Measurements from ENCODE around the gene ATP5F1E.

Gene ATP5F1E

DNA sequence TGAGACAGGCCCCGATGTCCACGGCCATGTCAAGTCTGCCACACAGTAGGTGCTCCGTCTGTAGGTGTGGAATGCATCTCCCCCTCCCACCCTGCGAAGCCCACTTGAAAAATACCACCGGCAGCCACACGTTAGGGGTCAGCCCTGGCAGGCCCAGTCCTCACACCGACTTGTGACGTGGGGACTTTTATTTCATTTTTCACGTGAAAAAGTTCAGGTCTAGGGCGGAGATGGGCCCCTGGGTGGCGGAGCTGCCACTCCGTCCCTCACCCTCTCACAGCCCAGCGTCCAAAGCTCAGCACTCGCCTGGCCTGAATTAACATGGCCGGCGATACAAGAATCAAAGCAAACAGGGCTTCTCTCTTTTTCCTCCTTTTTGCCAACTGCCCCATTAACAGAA, 16.7 kb downstream of the ATP5F1E start:
- Histone ChIP-seq H4K91ac (ENCODE audit: low read length) (no peak overlapping the region), H3K14ac (ENCODE audit: low read length in 2 of 2) (no peak overlapping the region)
- WGBS = 94% methylated on average over 16 of the region's 16 CpGs

DNA sequence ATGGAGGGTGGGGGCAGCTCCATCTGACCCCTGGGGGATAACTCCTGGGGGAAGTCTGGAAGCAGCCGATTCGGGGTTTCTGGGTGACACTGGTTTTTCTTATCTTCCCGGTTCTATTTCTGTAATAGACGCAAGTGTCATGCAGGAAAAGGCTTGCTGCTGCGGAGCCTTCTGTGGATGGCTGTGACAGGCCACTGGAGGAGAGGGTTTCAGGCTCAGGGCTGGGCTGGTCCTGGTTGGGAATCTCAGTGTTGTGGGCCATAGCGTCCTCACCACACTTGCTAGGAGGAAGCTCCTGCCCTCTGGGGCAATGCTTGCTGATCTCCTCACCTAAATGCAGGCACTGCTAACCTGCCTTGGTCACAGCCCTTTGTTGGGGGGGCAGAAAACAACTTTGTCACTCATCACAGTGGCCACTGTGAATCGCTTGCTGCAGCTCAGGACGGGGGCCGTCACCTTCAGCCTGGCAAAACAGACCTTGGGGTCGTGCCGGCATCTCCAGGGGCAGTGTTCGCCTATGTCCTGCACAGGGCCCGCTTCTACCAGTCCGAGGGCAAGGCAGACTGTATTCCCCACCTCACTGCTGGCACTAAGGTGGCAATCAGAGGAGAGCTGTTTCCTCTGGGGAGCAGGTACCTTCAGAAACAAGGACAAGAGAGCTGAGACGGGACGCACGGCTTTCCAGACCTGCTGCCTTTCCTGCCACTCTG, 17.3 kb downstream of the ATP5F1E start:
- Histone ChIP-seq H3K4me3 (ENCODE audit: insufficient read depth in 1 of 2, low read depth in 1 of 2, low read length in 2 of 2) (no peak overlapping the region), H3K4ac (ENCODE audit: low read depth in 1 of 2, low read length in 2 of 2) (no peak overlapping the region), H3K27ac (ENCODE audit: low read length, poor library complexity, severe bottlenecking) (no peak overlapping the region), H2BK5ac (ENCODE audit: low read depth, low read length, poor library complexity, severe bottlenecking) (no peak overlapping the region), H3K27me3 (ENCODE audit: control insufficient read depth in 1 of 2, insufficient read depth in 1 of 2, low read length in 2 of 2) (no peaks in the 10 kb centered on the region), H3K79me1 (replicated peaks; ENCODE audit: low read length, poor library complexity, severe bottlenecking) (peaks cover 9% of the 10 kb centered on the region), H3K9me3 (ENCODE audit: control insufficient read depth, low read length) (no peaks in the 10 kb centered on the region), H2BK15ac (ENCODE audit: low read depth, poor library complexity, severe bottlenecking) (no peak overlapping the region), H3K4me1 (ENCODE audit: control insufficient read depth, insufficient read depth, low read depth, low read length) (peaks cover 16% of the 10 kb centered on the region), H3K4me2 (ENCODE audit: low read length, poor library complexity, severe bottlenecking) (no peak overlapping the region), H2AK5ac (ENCODE audit: low read length, severe bottlenecking) (no peak overlapping the region), H3K14ac (ENCODE audit: low read length in 2 of 2) (no peak overlapping the region), H3K18ac (ENCODE audit: low read depth in 1 of 2, low read length in 2 of 2) (no peak overlapping the region), H3K36me3 (ENCODE audit: control insufficient read depth in 1 of 2, insufficient read depth in 2 of 2, low read depth in 1 of 2, low read length in 2 of 2) (peaks cover 0 to 18% of the 10 kb centered on the region in 2 experiments), H2AFZ (ENCODE audit: low read depth, low read length) (no peak overlapping the region), H4K91ac (ENCODE audit: low read length) (peak overlapping the region; percentile 43), H4K8ac (ENCODE audit: low read length) (no peak overlapping the region), H3K9ac (ENCODE audit: low read length) (no peak overlapping the region), H3K23ac (ENCODE audit: low read length in 2 of 2) (no peak overlapping the region), H2BK12ac (ENCODE audit: low read length in 2 of 2) (no peak overlapping the region), H2BK120ac (ENCODE audit: low read depth, low read length) (no peak overlapping the region)
- WGBS = 97% methylated on average over 17 of the region's 17 CpGs
- DNase-seq = no peak

More for the DNA sequence above, 16.7 kb downstream of the ATP5F1E start:
- H3K4me1 ChIP-seq (ENCODE audit: control insufficient read depth, insufficient read depth, low read depth, low read length) = peaks cover 14% of the 10 kb centered on the region
- H2BK15ac ChIP-seq (ENCODE audit: low read depth, poor library complexity, severe bottlenecking) = no peak overlapping the region
- H2BK12ac ChIP-seq (ENCODE audit: low read length in 2 of 2) = no peak overlapping the region
- H4K8ac ChIP-seq (ENCODE audit: low read length) = no peak overlapping the region
- peaks cover 9% of the 10 kb centered on the region for H3K79me1 ChIP-seq (replicated peaks; ENCODE audit: low read length, poor library complexity, severe bottlenecking)
- no peak overlapping the region for H3K9ac ChIP-seq (ENCODE audit: low read length)
- no peak overlapping the region for H2BK120ac ChIP-seq (ENCODE audit: low read depth, low read length)
- no peaks in the 10 kb centered on the region for H3K27me3 ChIP-seq (ENCODE audit: control insufficient read depth in 1 of 2, insufficient read depth in 1 of 2, low read length in 2 of 2)
- H3K9me3 ChIP-seq (ENCODE audit: control insufficient read depth, low read length) = no peaks in the 10 kb centered on the region
- H3K27ac ChIP-seq (ENCODE audit: low read length, poor library complexity, severe bottlenecking) = no peak overlapping the region
- no peak overlapping the region for H2BK5ac ChIP-seq (ENCODE audit: low read depth, low read length, poor library complexity, severe bottlenecking)
- H3K36me3 ChIP-seq (ENCODE audit: control insufficient read depth in 1 of 2, insufficient read depth in 2 of 2, low read depth in 1 of 2, low read length in 2 of 2) = peaks cover 0 to 18% of the 10 kb centered on the region in 2 experiments
- H3K23ac ChIP-seq (ENCODE audit: low read length in 2 of 2) = no peak overlapping the region
- H2AK5ac ChIP-seq (ENCODE audit: low read length, severe bottlenecking) = no peak overlapping the region
- no peak overlapping the region for H3K4ac ChIP-seq (ENCODE audit: low read depth in 1 of 2, low read length in 2 of 2)
- H2AFZ ChIP-seq (ENCODE audit: low read depth, low read length) = no peak overlapping the region
- H3K4me3 ChIP-seq (ENCODE audit: insufficient read depth in 1 of 2, low read depth in 1 of 2, low read length in 2 of 2) = no peak overlapping the region
- no peak overlapping the region for H3K18ac ChIP-seq (ENCODE audit: low read depth in 1 of 2, low read length in 2 of 2)
- H3K4me2 ChIP-seq (ENCODE audit: low read length, poor library complexity, severe bottlenecking) = no peak overlapping the region
- no peak for DNase-seq

DNA sequence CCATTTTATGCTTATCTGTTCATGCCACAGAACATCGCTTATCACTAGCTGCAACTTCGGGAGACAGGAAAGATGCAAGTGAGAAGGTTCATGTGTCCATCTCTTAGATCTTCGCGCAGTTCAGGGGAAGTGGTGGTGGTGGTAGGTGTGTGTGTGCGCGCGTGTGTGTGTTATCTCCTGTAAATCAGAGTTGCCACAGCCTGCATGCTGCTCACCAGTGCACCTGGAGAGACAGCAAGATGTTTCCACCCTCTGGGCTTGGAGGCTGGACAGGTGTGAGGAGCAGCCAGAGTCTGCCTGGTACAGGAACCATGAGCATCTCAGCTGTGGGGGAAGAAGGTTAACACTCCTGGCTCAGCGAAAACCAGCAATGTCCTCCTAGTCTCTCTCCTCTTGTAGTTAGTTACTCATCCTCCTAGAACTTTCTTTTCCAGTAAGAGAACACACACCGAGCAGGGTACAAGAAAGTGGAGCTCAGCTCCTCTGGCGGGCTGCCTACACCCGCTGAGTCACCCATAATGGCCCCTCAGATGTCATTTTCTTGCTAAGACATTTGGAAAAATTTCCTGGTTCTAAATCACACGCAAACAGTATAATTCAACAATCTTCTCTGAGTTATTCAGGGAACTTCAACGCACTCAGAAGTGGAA, 18.1 kb downstream of the ATP5F1E start:
- Histone ChIP-seq H3K14ac (ENCODE audit: low read length in 2 of 2) (no peak overlapping the region), H2BK5ac (ENCODE audit: low read depth, low read length, poor library complexity, severe bottlenecking) (no peak overlapping the region), H2AK5ac (ENCODE audit: low read length, severe bottlenecking) (no peak overlapping the region), H2AFZ (ENCODE audit: low read depth, low read length) (no peak overlapping the region), H3K27ac (ENCODE audit: low read length, poor library complexity, severe bottlenecking) (no peak overlapping the region), H4K8ac (ENCODE audit: low read length) (no peak overlapping the region), H3K9me3 (ENCODE audit: control insufficient read depth, low read length) (no peaks in the 10 kb centered on the region), H2BK120ac (ENCODE audit: low read depth, low read length) (no peak overlapping the region), H3K9ac (ENCODE audit: low read length) (no peak overlapping the region), H3K36me3 (ENCODE audit: control insufficient read depth in 1 of 2, insufficient read depth in 2 of 2, low read depth in 1 of 2, low read length in 2 of 2) (peaks cover 0 to 16% of the 10 kb centered on the region in 2 experiments), H3K4ac (ENCODE audit: low read depth in 1 of 2, low read length in 2 of 2) (no peak overlapping the region), H3K79me1 (replicated peaks; ENCODE audit: low read length, poor library complexity, severe bottlenecking) (peaks cover 5% of the 10 kb centered on the region), H2BK12ac (ENCODE audit: low read length in 2 of 2) (no peak overlapping the region), H4K91ac (ENCODE audit: low read length) (no peak overlapping the region), H3K18ac (ENCODE audit: low read depth in 1 of 2, low read length in 2 of 2) (no peak overlapping the region), H3K4me3 (ENCODE audit: insufficient read depth in 1 of 2, low read depth in 1 of 2, low read length in 2 of 2) (no peak overlapping the region), H3K23ac (ENCODE audit: low read length in 2 of 2) (no peak overlapping the region), H3K27me3 (ENCODE audit: control insufficient read depth in 1 of 2, insufficient read depth in 1 of 2, low read length in 2 of 2) (no peaks in the 10 kb centered on the region), H2BK15ac (ENCODE audit: low read depth, poor library complexity, severe bottlenecking) (no peak overlapping the region), H3K4me1 (ENCODE audit: control insufficient read depth, insufficient read depth, low read depth, low read length) (peaks cover 16% of the 10 kb centered on the region), H3K4me2 (ENCODE audit: low read length, poor library complexity, severe bottlenecking) (no peak overlapping the region)
- DNase-seq = no peak
- 81% methylated on average over 13 of the region's 13 CpGs for WGBS

DNA sequence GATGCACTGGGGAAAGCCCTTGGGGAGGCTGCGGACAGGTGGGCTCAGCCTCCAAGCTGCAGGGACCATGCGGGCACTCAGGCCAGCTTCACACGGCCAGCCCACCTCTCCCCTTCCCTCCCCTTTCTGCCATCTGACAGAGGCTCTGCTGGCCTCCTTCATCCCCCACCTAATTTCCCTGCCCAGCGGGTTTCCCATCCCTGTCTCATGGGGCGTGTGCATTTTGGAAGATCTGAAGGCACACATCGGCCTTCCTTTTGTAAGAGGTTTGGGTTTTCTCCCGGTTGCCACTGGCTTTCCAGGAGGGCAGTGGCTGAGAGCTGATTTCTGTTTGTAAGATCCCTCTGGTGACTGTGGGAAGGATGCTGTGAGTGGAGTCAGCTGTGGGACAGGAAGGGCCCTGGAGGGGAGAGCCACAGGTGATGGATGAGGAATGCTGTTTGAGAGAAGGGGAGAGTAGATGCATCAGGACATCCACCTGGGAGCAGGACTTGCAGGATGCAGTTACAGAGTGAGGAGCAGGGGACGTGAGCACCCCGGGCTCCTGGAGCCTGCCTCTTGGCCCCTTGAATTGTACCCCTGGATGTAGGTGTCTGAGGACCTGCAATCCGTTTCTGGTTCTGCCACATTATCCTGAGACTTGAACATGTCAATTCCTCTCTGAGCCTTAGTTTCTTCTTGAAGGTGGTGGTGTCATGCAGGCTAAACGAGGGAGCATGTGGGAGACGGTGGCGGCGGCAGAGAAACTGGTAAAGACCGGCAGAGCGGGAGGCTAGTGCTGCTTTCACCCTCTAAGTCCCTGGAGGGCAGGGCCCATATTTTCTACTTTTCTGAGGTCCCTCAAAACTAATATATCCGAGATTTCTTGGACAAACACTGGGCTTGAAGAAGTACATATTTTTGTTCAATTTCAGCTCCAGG, 18.8 kb downstream of the ATP5F1E start:
- no peaks in the 10 kb centered on the region for H3K79me1 ChIP-seq (replicated peaks; ENCODE audit: low read length, poor library complexity, severe bottlenecking)
- no peaks in the 10 kb centered on the region for H3K9me3 ChIP-seq (ENCODE audit: control insufficient read depth, low read length)
- H4K91ac ChIP-seq (ENCODE audit: low read length) = peak overlapping the region; percentile 52
- no peak overlapping the region for H3K23ac ChIP-seq (ENCODE audit: low read length in 2 of 2)
- no peak overlapping the region for H2BK12ac ChIP-seq (ENCODE audit: low read length in 2 of 2)
- no peak overlapping the region for H3K27ac ChIP-seq (ENCODE audit: low read length, poor library complexity, severe bottlenecking)
- no peak for DNase-seq
- no peak overlapping the region for H4K8ac ChIP-seq (ENCODE audit: low read length)
- H2BK120ac ChIP-seq (ENCODE audit: low read depth, low read length) = no peak overlapping the region
- H2AK5ac ChIP-seq (ENCODE audit: low read length, severe bottlenecking) = peak overlapping the region; percentile 35
- peaks cover 0 to 12% of the 10 kb centered on the region in 2 experiments for H3K36me3 ChIP-seq (ENCODE audit: control insufficient read depth in 1 of 2, insufficient read depth in 2 of 2, low read depth in 1 of 2, low read length in 2 of 2)
- H3K18ac ChIP-seq (ENCODE audit: low read depth in 1 of 2, low read length in 2 of 2) = no peak overlapping the region
- H2AFZ ChIP-seq (ENCODE audit: low read depth, low read length) = no peak overlapping the region
- H3K4me2 ChIP-seq (ENCODE audit: low read length, poor library complexity, severe bottlenecking) = no peak overlapping the region
- no peak overlapping the region for H2BK15ac ChIP-seq (ENCODE audit: low read depth, poor library complexity, severe bottlenecking)
- H3K14ac ChIP-seq (ENCODE audit: low read length in 2 of 2) = no peak overlapping the region
- H3K4me3 ChIP-seq (ENCODE audit: insufficient read depth in 1 of 2, low read depth in 1 of 2, low read length in 2 of 2) = no peak overlapping the region
- H3K27me3 ChIP-seq (ENCODE audit: control insufficient read depth in 1 of 2, insufficient read depth in 1 of 2, low read length in 2 of 2) = no peaks in the 10 kb centered on the region
- H3K9ac ChIP-seq (ENCODE audit: low read length) = no peak overlapping the region
- peaks cover 19% of the 10 kb centered on the region for H3K4me1 ChIP-seq (ENCODE audit: control insufficient read depth, insufficient read depth, low read depth, low read length)
- no peak overlapping the region for H2BK5ac ChIP-seq (ENCODE audit: low read depth, low read length, poor library complexity, severe bottlenecking)
- 88% methylated on average over 17 of the region's 17 CpGs for WGBS
- H3K4ac ChIP-seq (ENCODE audit: low read depth in 1 of 2, low read length in 2 of 2) = no peak overlapping the region
